K562 (cell line): ENCODE measurements around the gene FASTK. TPM values are rescaled to one million over a fixed set of nuclear protein-coding genes. Genes with fewer than 3 reads are reported as not detected.

Experiments used
- ATF1 ChIP-seq, 2 experiments: fragments of 450-650 bp in 1 of 2; IDR thresholded peaks; 2 replicates each; pipeline ENCODE4 v1.6.1; 2016; ENCODE audit warnings: missing compliant biosample characterization in 1 of 2, missing genetic modification characterization in 1 of 2
- CC2D1A ChIP-seq: fragments of 450-650 bp; IDR thresholded peaks from 2 replicates; pipeline ENCODE4 v1.6.1; 2017; ENCODE audit warnings: mild to moderate bottlenecking
- DPF2 ChIP-seq: fragments of 450-650 bp; IDR thresholded peaks from 2 replicates; pipeline ENCODE4 v1.6.1; 2016
- ELF2 ChIP-seq: fragments of 250-450 bp; sonication (Bioruptor Pico); IDR thresholded peaks from 2 replicates; pipeline ENCODE4 v1.5.0; 2021; ENCODE audit warnings: mild to moderate bottlenecking
- GTF2F1 ChIP-seq: IDR thresholded peaks from 2 replicates; pipeline ENCODE4 v1.6.1; 2011; ENCODE audit warnings: low read depth, low read length, improper control_type of control experiment
- HMG20B ChIP-seq: fragments of 250-450 bp; sonication (Bioruptor Pico); IDR thresholded peaks from 2 replicates; pipeline ENCODE4 v1.5.0; 2021; ENCODE audit warnings: mild to moderate bottlenecking
- MTA1 ChIP-seq: fragments of 450-650 bp; IDR thresholded peaks from 2 replicates; pipeline ENCODE4 v1.6.1; 2017; ENCODE audit warnings: borderline replicate concordance
- NR1H2 ChIP-seq: sonication (generic); formaldehyde crosslinking; IDR thresholded peaks from 2 replicates; pipeline ENCODE4 v1.4.0; 2020; ENCODE audit warnings: mild to moderate bottlenecking, missing genetic modification reagents
- NR2C1 ChIP-seq, 2 experiments: fragments of 450-650 bp; IDR thresholded peaks; 2 replicates each; pipeline ENCODE4 v1.6.1; 2017; ENCODE audit warnings: mild to moderate bottlenecking in 2 of 2, antibody characterized with exemption in 1 of 2, inconsistent platforms in 1 of 2, missing compliant biosample characterization in 1 of 2, missing genetic modification characterization in 1 of 2
- PKNOX1 ChIP-seq: fragments of 450-650 bp; IDR thresholded peaks from 2 replicates; pipeline ENCODE4 v1.6.1; 2016
- PRPF4 ChIP-seq: fragments of 200-400 bp; formaldehyde crosslinking; IDR thresholded peaks from one replicate; pipeline ENCODE4 v1.6.1; 2017; ENCODE audit warnings: low read length, low read depth, mild to moderate bottlenecking; ENCODE audit not compliant: insufficient read depth, poor library complexity, severe bottlenecking
- RAD51 ChIP-seq: fragments of 450-650 bp; IDR thresholded peaks from 2 replicates; pipeline ENCODE4 v1.7.1; 2016; ENCODE audit warnings: low read depth, mild to moderate bottlenecking, borderline replicate concordance
- SIX5 ChIP-seq, 2 experiments: IDR thresholded peaks; 2 replicates each; pipeline ENCODE4 v1.6.1; 2011; ENCODE audit warnings: low read length in 2 of 2, borderline replicate concordance in 1 of 2, low read depth in 1 of 2, mild to moderate bottlenecking in 1 of 2, moderate library complexity in 1 of 2; ENCODE audit not compliant: insufficient read depth in 1 of 2
- SRSF7 ChIP-seq: fragments of 200-400 bp; formaldehyde crosslinking; optimal IDR thresholded peaks from 2 replicates; pipeline ENCODE3; 2017; ENCODE audit warnings: mild to moderate bottlenecking, low read depth, low read length
- TGIF2 ChIP-seq: sonication (generic); formaldehyde crosslinking; IDR thresholded peaks from 2 replicates; pipeline ENCODE4 v1.8.1; 2022; ENCODE audit warnings: mild to moderate bottlenecking, missing genetic modification reagents, moderate library complexity
- YY1 ChIP-seq, 3 experiments: IDR thresholded peaks; 2 replicates each; pipeline ENCODE4 v1.6.1; 2011; ENCODE audit warnings: low read length in 2 of 3, mild to moderate bottlenecking in 2 of 3, moderate library complexity in 2 of 3, borderline replicate concordance in 1 of 3, control low read depth in 1 of 3, low read depth in 1 of 3; ENCODE audit not compliant: insufficient read depth in 3 of 3, insufficient replicate concordance in 2 of 3, control insufficient read depth in 1 of 3, insufficient read length in 1 of 3; ENCODE audit errors: extremely low read depth in 1 of 3
- ZBTB34 ChIP-seq: fragments of 250-450 bp; sonication (Bioruptor Pico); IDR thresholded peaks from 2 replicates; pipeline ENCODE4 v1.8.0; 2021; ENCODE audit warnings: mild to moderate bottlenecking, moderate library complexity
- ZBTB7A ChIP-seq: IDR thresholded peaks from 2 replicates; pipeline ENCODE4 v1.6.1; 2011; ENCODE audit warnings: low read depth, mild to moderate bottlenecking, low read length, moderate library complexity, borderline replicate concordance; ENCODE audit not compliant: control insufficient read depth
- ZKSCAN3 ChIP-seq: fragments of 250-450 bp; sonication (Bioruptor Pico); IDR thresholded peaks from 2 replicates; pipeline ENCODE4 v1.4.0; 2020
- ZNF224 ChIP-seq: sonication (generic); formaldehyde crosslinking; IDR thresholded peaks from 2 replicates; pipeline ENCODE4 v1.8.0; 2022; ENCODE audit warnings: mild to moderate bottlenecking, missing genetic modification reagents
- ZNF395 ChIP-seq: fragments of 200-800 bp; sonication (Bioruptor generic); IDR thresholded peaks from 2 replicates; pipeline ENCODE4 v1.6.1; 2017; ENCODE audit warnings: missing genetic modification characterization, missing compliant biosample characterization
- ZNF707 ChIP-seq: fragments of 250-450 bp; sonication (Bioruptor Pico); conservative IDR thresholded peaks from 2 replicates; pipeline ENCODE4 v1.8.0; 2022; ENCODE audit warnings: inconsistent platforms, mild to moderate bottlenecking, moderate library complexity
- polyA plus RNA-seq, 8 experiments: library from polyadenylated mRNA; depleted of rRNA in 4 of 8; stranded (reverse) in 5 of 8; unstranded in 3 of 8; fragments of >200 nt; fragmentation: Nextera tagmentation in 2 of 8; fragmentation: Illumina TruSeq in 1 of 8; extraction: Ambion mirVana in 2 of 8; extraction: Trizol in 1 of 8; gene quantifications; 2 replicates each; pipeline versions ENCODE4 v1.2.1 to v1.2.3, GENCODE V29; 2011 to 2014; ENCODE audit warnings: inconsistent platforms in 1 of 8, missing spikeins in 1 of 8
- total RNA-seq, 7 experiments: library from RNA; depleted of rRNA in 6 of 7; stranded (reverse); fragments of >200 nt in 6 of 7; fragmentation: Illumina TruSeq in 2 of 7; extraction: Trizol in 2 of 7; gene quantifications; 2 replicates each; pipeline versions ENCODE4 v1.2.1 to v1.2.3, GENCODE V29; 2011 to 2021; ENCODE audit warnings: low replicate concordance in 1 of 7

The FASTK gene
- total and polyA plus RNA-seq, 9 of the 15 experiments (the other 6 are each of a cell fraction or from before 2014, with no cell fraction given): 0.51 to 150 (median 48.2) TPM

GRCh38 chr7:151083071-151083823 lies 2.6 kb upstream of the FASTK start, which contains the start of gene TMUB1 (continued):
- TF ChIP-seq NR2C1 (IDR thresholded peaks at IDR 0.05): no peak
- TF ChIP-seq NR2C1 (tag; IDR thresholded peaks at IDR 0.05): peak; percentile 48; the same call in 1 of the 2 replicates
- 0 out of 2 replicates have a peak, but pooled peaks have one; percentile 5 for TF ChIP-seq ATF1 (CRISPR knock-in tag; IDR thresholded peaks at IDR 0.05)
- peak; percentile 95 for TF ChIP-seq ATF1 (tag; IDR thresholded peaks at IDR 0.05)
- peak; percentile 59; the same call in 1 of the 2 replicates for TF ChIP-seq PKNOX1
- TF ChIP-seq YY1 (IDR thresholded peaks at IDR 0.05; ENCODE audit: borderline replicate concordance in 1 of 3, control insufficient read depth in 1 of 3, extremely low read depth in 1 of 3, insufficient read depth in 3 of 3, insufficient read length in 1 of 3, insufficient replicate concordance in 2 of 3, low read depth in 1 of 3, low read length in 2 of 3): peak in 2 of 3 experiments; percentile 56 to 67
- TF ChIP-seq TGIF2: peak; percentile 74; the same call in 1 of the 2 replicates
- TF ChIP-seq ZBTB34: no peak
- TF ChIP-seq ZNF224: no peak
- TF ChIP-seq GTF2F1: 0 out of 2 replicates have a peak, but pooled peaks have one; percentile 37
- TF ChIP-seq RAD51: peak; percentile 62
- peak; percentile 46; the same call in 1 of the 2 replicates for TF ChIP-seq MTA1
- no peak for TF ChIP-seq HMG20B (CRISPR knock-in tag)
- no peak; the same call in 1 of the 2 replicates for TF ChIP-seq DPF2
- TF ChIP-seq NR1H2 (CRISPR knock-in tag): no peak
- peak; percentile 11; the same call in 1 of the 2 replicates for TF ChIP-seq ZNF395 (CRISPR knock-in tag)
- TF ChIP-seq SIX5 (IDR thresholded peaks at IDR 0.05; ENCODE audit: borderline replicate concordance in 1 of 2, insufficient read depth in 1 of 2, low read depth in 1 of 2, low read length in 2 of 2): peak; percentile 67 to 76; a peak in 3 of 4 replicates
- no peak for TF ChIP-seq SRSF7
- no peak for TF ChIP-seq ZNF707
- TF ChIP-seq CC2D1A: no peak
- peak; percentile 88 for TF ChIP-seq ZBTB7A
- TF ChIP-seq ELF2 (CRISPR knock-in tag): peak; percentile 81
- TF ChIP-seq ZKSCAN3: no peak
- no peak for TF ChIP-seq PRPF4
